ENCODE results near the gene VKORC1L1.

VKORC1L1 gene

DNA sequence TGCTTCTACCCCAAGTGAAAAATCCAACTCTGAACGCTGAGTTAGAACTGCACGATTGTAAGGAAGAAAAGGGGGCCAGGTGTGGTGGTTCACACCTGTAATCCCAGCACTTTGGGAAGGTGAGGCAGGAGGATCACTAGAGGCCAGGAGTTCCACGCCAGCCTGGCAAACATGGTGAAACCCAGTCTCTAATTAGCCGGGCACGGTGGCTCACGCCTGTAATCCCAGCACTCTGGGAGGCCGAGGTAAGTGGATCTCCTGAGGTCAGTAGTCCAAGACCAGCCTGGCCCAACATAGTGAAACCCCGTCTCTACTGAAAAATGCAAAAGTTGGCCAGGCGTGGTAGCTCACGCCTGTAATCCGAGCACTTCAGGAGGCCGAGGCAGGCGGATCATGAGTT lies 100.1 kb downstream of the VKORC1L1 start:
- Histone ChIP-seq H3K4me1 (ENCODE audit: control insufficient read depth in 2 of 2, insufficient read depth in 1 of 2, low read depth in 1 of 2, low read length in 2 of 2) (no peaks in the 10 kb centered on the region), H4K8ac (ENCODE audit: low read depth, low read length) (no peak overlapping the region), H3K27ac (replicated peaks; ENCODE audit: low read length) (no peak overlapping the region), H3K27me3 (ENCODE audit: control insufficient read depth in 3 of 3, insufficient read depth in 3 of 3, low read depth in 1 of 3, low read length in 3 of 3) (no peaks in the 10 kb centered on the region), H3K4me2 (ENCODE audit: insufficient read depth, low read length, poor library complexity, severe bottlenecking) (no peak overlapping the region), H2BK120ac (ENCODE audit: low read depth, low read length) (no peak overlapping the region), H4K91ac (ENCODE audit: low read depth, low read length, poor library complexity) (no peak overlapping the region), H2AK5ac (ENCODE audit: low read depth, low read length) (no peak overlapping the region), H3K18ac (ENCODE audit: low read length) (no peak overlapping the region), H3K36me3 (replicated peaks in 1 of 2; ENCODE audit: control insufficient read depth in 2 of 2, insufficient read depth in 2 of 2, low read length in 2 of 2) (peaks cover 54 to 91% of the 10 kb centered on the region in 2 donors), H2BK5ac (ENCODE audit: low read length) (no peak overlapping the region), H2BK15ac (ENCODE audit: low read length) (no peak overlapping the region), H2BK12ac (ENCODE audit: low read length) (no peak overlapping the region), H3K4ac (ENCODE audit: low read length) (no peak overlapping the region), H3K9ac (ENCODE audit: low read depth, low read length, poor library complexity) (no peak overlapping the region), H3K23ac (ENCODE audit: low read depth, low read length, poor library complexity) (no peak overlapping the region), H3K14ac (ENCODE audit: low read length) (no peak overlapping the region), H2AFZ (ENCODE audit: low read length) (no peak overlapping the region), H3K79me1 (ENCODE audit: low read depth, low read length) (peaks cover 1% of the 10 kb centered on the region), H3K4me3 (ENCODE audit: low read length in 2 of 2) (no peak overlapping the region), H3K9me3 (replicated peaks in 1 of 2; ENCODE audit: control insufficient read depth in 2 of 2, insufficient read depth in 1 of 2, low read depth in 1 of 2, low read length in 2 of 2) (no peaks in the 10 kb centered on the region)
- no peak for DNase-seq (ENCODE audit: low spot score)
- no CpG with 5 or more reads among the region's 13 CpGs for WGBS, 2 donors (ENCODE audit: extremely low coverage in 2 of 2, insufficient read length in 2 of 2, insufficient replicate concordance in 1 of 2)

DNA sequence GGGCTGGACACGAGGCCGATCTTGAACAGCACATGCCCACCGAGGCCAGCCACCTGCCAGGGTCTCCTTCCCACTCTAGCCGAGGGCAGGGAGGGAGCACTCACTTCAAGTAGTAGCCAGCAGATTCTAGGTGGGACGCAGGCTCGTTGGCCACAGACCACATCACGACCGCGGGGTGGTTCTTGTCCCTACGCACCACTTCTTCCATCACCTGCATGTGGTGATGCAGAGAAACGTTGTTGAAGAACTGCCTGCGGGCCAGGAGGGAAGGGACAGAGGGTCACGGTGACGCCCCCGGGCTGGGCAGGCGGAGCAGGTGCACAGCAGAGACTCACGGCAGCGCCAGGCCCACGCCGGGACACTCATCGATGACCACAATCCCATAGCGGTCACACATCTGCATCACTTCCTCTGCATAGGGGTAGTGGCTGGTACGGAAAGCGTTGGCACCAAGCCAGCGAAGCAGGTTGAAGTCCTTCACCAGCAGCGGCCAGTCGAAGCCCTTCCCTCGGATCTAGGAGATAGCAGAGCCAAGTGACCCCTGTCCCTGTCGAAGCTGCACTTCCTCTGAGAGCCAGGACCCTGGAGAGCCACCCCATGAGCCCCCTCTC lies 101.4 kb downstream of the VKORC1L1 start:
- H3K27me3 ChIP-seq (ENCODE audit: control insufficient read depth in 3 of 3, insufficient read depth in 3 of 3, low read depth in 1 of 3, low read length in 3 of 3) = no peaks in the 10 kb centered on the region
- H3K36me3 ChIP-seq (replicated peaks in 1 of 2; ENCODE audit: control insufficient read depth in 2 of 2, insufficient read depth in 2 of 2, low read length in 2 of 2) = peaks cover 50 to 86% of the 10 kb centered on the region in 2 donors
- H2AFZ ChIP-seq (ENCODE audit: low read length) = no peak overlapping the region
- H2BK5ac ChIP-seq (ENCODE audit: low read length) = peak overlapping the region; percentile 68
- H4K8ac ChIP-seq (ENCODE audit: low read depth, low read length) = no peak overlapping the region
- no CpG with 5 or more reads among the region's 29 CpGs for WGBS, 2 donors (ENCODE audit: extremely low coverage in 2 of 2, insufficient read length in 2 of 2, insufficient replicate concordance in 1 of 2)
- H3K4me1 ChIP-seq (ENCODE audit: control insufficient read depth in 2 of 2, insufficient read depth in 1 of 2, low read depth in 1 of 2, low read length in 2 of 2) = no peaks in the 10 kb centered on the region
- H3K4me2 ChIP-seq (ENCODE audit: insufficient read depth, low read length, poor library complexity, severe bottlenecking) = no peak overlapping the region
- H3K9ac ChIP-seq (ENCODE audit: low read depth, low read length, poor library complexity) = peak overlapping the region; percentile 37
- peak overlapping the region; percentile 19 for H2BK120ac ChIP-seq (ENCODE audit: low read depth, low read length)
- no peak overlapping the region for H2BK12ac ChIP-seq (ENCODE audit: low read length)
- H3K27ac ChIP-seq (replicated peaks; ENCODE audit: low read length) = no peak overlapping the region
- DNase-seq (ENCODE audit: low spot score) = no peak
- H3K4me3 ChIP-seq (ENCODE audit: low read length in 2 of 2) = no peak overlapping the region
- no peak overlapping the region for H3K14ac ChIP-seq (ENCODE audit: low read length)
- no peak overlapping the region for H3K4ac ChIP-seq (ENCODE audit: low read length)
- no peak overlapping the region for H2BK15ac ChIP-seq (ENCODE audit: low read length)
- peaks cover 1% of the 10 kb centered on the region for H3K79me1 ChIP-seq (ENCODE audit: low read depth, low read length)
- no peak overlapping the region for H4K91ac ChIP-seq (ENCODE audit: low read depth, low read length, poor library complexity)
- no peak overlapping the region for H3K18ac ChIP-seq (ENCODE audit: low read length)
- peak overlapping the region; percentile 58 for H3K23ac ChIP-seq (ENCODE audit: low read depth, low read length, poor library complexity)
- H3K9me3 ChIP-seq (replicated peaks in 1 of 2; ENCODE audit: control insufficient read depth in 2 of 2, insufficient read depth in 1 of 2, low read depth in 1 of 2, low read length in 2 of 2) = no peaks in the 10 kb centered on the region
- H2AK5ac ChIP-seq (ENCODE audit: low read depth, low read length) = no peak overlapping the region

- Histone ChIP-seq H3K4me3 (ENCODE audit: low read length in 2 of 2) (peak overlapping the region in 1 of 2 donors; percentile 20), H3K4me2 (ENCODE audit: insufficient read depth, low read length, poor library complexity, severe bottlenecking) (no peak overlapping the region), H3K79me1 (ENCODE audit: low read depth, low read length) (peaks cover 6% of the 10 kb centered on the region), H3K14ac (ENCODE audit: low read length) (no peak overlapping the region), H2BK15ac (ENCODE audit: low read length) (no peak overlapping the region), H2AK5ac (ENCODE audit: low read depth, low read length) (no peak overlapping the region), H4K91ac (ENCODE audit: low read depth, low read length, poor library complexity) (no peak overlapping the region), H3K18ac (ENCODE audit: low read length) (no peak overlapping the region), H3K4me1 (ENCODE audit: control insufficient read depth in 2 of 2, insufficient read depth in 1 of 2, low read depth in 1 of 2, low read length in 2 of 2) (no peaks in the 10 kb centered on the region), H3K23ac (ENCODE audit: low read depth, low read length, poor library complexity) (no peak overlapping the region), H3K27ac (replicated peaks; ENCODE audit: low read length) (no peak overlapping the region), H2BK12ac (ENCODE audit: low read length) (no peak overlapping the region), H2BK120ac (ENCODE audit: low read depth, low read length) (no peak overlapping the region), H4K8ac (ENCODE audit: low read depth, low read length) (peak overlapping the region; percentile 9), H3K9ac (ENCODE audit: low read depth, low read length, poor library complexity) (no peak overlapping the region), H3K36me3 (replicated peaks in 1 of 2; ENCODE audit: control insufficient read depth in 2 of 2, insufficient read depth in 2 of 2, low read length in 2 of 2) (peaks cover 51 to 86% of the 10 kb centered on the region in 2 donors), H2BK5ac (ENCODE audit: low read length) (no peak overlapping the region), H2AFZ (ENCODE audit: low read length) (no peak overlapping the region), H3K4ac (ENCODE audit: low read length) (no peak overlapping the region), H3K27me3 (ENCODE audit: control insufficient read depth in 3 of 3, insufficient read depth in 3 of 3, low read depth in 1 of 3, low read length in 3 of 3) (no peaks in the 10 kb centered on the region), H3K9me3 (replicated peaks in 1 of 2; ENCODE audit: control insufficient read depth in 2 of 2, insufficient read depth in 1 of 2, low read depth in 1 of 2, low read length in 2 of 2) (no peaks in the 10 kb centered on the region)
- DNase-seq (ENCODE audit: low spot score) = no peak
- no CpG with 5 or more reads among the region's 9 CpGs for WGBS, 2 donors (ENCODE audit: extremely low coverage in 2 of 2, insufficient read length in 2 of 2, insufficient replicate concordance in 1 of 2)
Observed at GRCh38 chr7:65974876-65975275, 102.0 kb downstream of the VKORC1L1 start.

DNA sequence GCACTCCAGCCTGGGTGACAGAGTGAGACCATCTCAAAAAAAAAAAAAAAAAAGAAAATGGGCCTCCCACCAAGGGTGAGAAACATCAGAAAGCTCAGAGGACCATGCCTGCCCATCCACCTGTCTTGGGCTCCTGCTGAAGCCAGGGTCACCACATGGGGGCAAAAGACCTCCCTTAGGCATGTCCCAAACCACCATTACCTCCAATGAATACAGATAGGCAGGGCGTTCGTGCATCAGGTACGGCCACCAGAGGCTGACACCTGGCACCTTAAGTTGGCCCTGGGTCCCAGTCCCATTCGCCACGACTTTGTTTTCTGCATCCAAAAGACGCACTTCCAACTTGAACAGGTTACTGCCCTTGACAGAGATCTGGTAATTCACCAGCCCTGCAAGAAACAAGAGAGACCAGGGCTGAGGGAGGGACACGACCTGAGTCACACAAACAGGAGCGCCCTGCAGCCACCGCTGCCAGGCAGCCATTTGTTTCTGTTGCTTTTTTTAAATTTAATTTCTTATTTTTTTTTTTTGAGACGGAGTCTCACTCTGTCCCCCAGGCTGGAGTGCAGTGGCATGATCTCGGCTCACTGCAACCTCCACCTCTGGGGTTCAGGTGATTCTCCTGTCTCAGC lies 103.1 kb downstream of the VKORC1L1 start:
- no peak overlapping the region for H2BK120ac ChIP-seq (ENCODE audit: low read depth, low read length)
- no peak overlapping the region for H4K8ac ChIP-seq (ENCODE audit: low read depth, low read length)
- H3K4ac ChIP-seq (ENCODE audit: low read length) = no peak overlapping the region
- no peak overlapping the region for H2BK5ac ChIP-seq (ENCODE audit: low read length)
- no peak overlapping the region for H3K18ac ChIP-seq (ENCODE audit: low read length)
- no peak overlapping the region for H3K9ac ChIP-seq (ENCODE audit: low read depth, low read length, poor library complexity)
- peaks cover 51 to 85% of the 10 kb centered on the region in 2 donors for H3K36me3 ChIP-seq (replicated peaks in 1 of 2; ENCODE audit: control insufficient read depth in 2 of 2, insufficient read depth in 2 of 2, low read length in 2 of 2)
- H3K4me3 ChIP-seq (ENCODE audit: low read length in 2 of 2) = no peak overlapping the region
- no peak overlapping the region for H3K23ac ChIP-seq (ENCODE audit: low read depth, low read length, poor library complexity)
- H2BK12ac ChIP-seq (ENCODE audit: low read length) = no peak overlapping the region
- no peak overlapping the region for H2BK15ac ChIP-seq (ENCODE audit: low read length)
- no peak overlapping the region for H3K27ac ChIP-seq (replicated peaks; ENCODE audit: low read length)
- H2AK5ac ChIP-seq (ENCODE audit: low read depth, low read length) = no peak overlapping the region
- no peaks in the 10 kb centered on the region for H3K27me3 ChIP-seq (ENCODE audit: control insufficient read depth in 3 of 3, insufficient read depth in 3 of 3, low read depth in 1 of 3, low read length in 3 of 3)
- no CpG with 5 or more reads among the region's 11 CpGs for WGBS, 2 donors (ENCODE audit: extremely low coverage in 2 of 2, insufficient read length in 2 of 2, insufficient replicate concordance in 1 of 2)
- H3K9me3 ChIP-seq (replicated peaks in 1 of 2; ENCODE audit: control insufficient read depth in 2 of 2, insufficient read depth in 1 of 2, low read depth in 1 of 2, low read length in 2 of 2) = no peaks in the 10 kb centered on the region
- H3K79me1 ChIP-seq (ENCODE audit: low read depth, low read length) = peaks cover 15% of the 10 kb centered on the region
- H3K4me1 ChIP-seq (ENCODE audit: control insufficient read depth in 2 of 2, insufficient read depth in 1 of 2, low read depth in 1 of 2, low read length in 2 of 2) = peaks cover 6 to 7% of the 10 kb centered on the region in 2 donors
- H4K91ac ChIP-seq (ENCODE audit: low read depth, low read length, poor library complexity) = no peak overlapping the region
- H2AFZ ChIP-seq (ENCODE audit: low read length) = no peak overlapping the region
- no peak for DNase-seq (ENCODE audit: low spot score)
- no peak overlapping the region for H3K4me2 ChIP-seq (ENCODE audit: insufficient read depth, low read length, poor library complexity, severe bottlenecking)
- H3K14ac ChIP-seq (ENCODE audit: low read length) = no peak overlapping the region

Measured in neuronal stem cell (in vitro differentiated cells).